Jurkat, Clone E6-1 (cell line): ENCODE data around the gene SMAD3.

ENCODE experiments used
- DNase-seq: peaks from one replicate; pipeline ENCODE4 v3.0.0-alpha.2; 2011; ENCODE audit warnings: low read depth, low spot score
- H3K4me3 ChIP-seq: 2 replicates; pipeline ENCODE4 v1.5.1; 2011; ENCODE audit warnings: mild to moderate bottlenecking, low read length, control low read depth, moderate library complexity

Gene SMAD3

GRCh38 chr15:67054676-67055075 lies 10.7 kb upstream of the SMAD3 start:
- H3K4me3 ChIP-seq = no peak overlapping the region
- no peak for DNase-seq

DNA sequence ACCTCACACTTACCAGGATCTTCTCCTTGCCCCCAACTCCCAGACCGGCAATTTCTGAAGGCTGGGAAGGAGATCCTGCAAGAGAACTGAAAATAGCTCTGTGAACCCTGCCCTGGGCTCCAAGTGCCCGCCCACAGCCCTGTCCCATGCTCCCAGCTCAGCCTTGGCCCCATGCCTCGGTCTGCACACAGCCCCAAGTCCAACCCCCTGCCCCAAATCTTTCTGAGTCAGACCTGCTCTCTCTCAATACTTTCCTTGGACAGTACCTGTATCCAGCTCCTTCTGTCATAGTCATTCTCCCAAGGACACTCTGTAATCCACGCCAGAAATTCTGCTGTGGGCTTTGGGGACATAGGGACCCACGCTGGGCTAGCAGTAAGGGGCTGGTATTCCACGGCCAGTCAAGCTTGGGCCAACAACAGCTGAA lies 6.3 kb upstream of the SMAD3 start:
- DNase-seq = no peak
- no peak overlapping the region for H3K4me3 ChIP-seq

GRCh38 chr15:67061811-67062368 lies 3.5 kb upstream of the SMAD3 start:
- DNase-seq = no peak

DNA sequence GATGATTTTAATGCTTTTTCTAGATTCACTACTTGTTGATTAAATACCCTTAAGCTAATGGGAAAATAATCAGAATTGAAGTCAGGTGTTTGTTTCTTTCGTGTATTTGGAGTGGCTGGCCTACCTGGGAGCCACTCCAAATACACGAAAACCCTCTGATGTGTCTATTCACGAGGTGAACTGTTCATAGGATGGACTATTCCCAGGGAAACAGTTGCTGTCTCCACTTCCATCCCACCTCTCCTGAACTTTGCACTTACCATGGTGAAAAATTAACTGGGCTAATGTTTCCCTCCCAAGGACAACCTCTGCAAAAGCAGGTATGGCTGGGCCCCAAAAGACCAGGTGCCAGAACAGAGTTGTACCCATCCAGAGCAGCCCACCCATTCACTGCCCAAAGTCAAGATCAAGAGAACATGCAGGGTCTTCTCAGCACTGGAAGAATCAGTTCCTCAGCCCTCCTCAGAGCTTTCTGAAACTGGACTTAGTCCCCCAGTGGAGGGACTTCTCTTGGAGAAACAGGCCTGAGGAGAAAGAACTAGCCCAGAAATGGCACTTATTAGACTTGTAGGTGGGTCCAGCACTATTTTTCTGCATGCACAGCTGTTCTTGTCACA lies 2.9 kb upstream of the SMAD3 start:
- H3K4me3 ChIP-seq = no peak overlapping the region
- no peak for DNase-seq

More at GRCh38 chr15:67061811-67062368, 3.5 kb upstream of the SMAD3 start:
- no peak overlapping the region for H3K4me3 ChIP-seq

DNA sequence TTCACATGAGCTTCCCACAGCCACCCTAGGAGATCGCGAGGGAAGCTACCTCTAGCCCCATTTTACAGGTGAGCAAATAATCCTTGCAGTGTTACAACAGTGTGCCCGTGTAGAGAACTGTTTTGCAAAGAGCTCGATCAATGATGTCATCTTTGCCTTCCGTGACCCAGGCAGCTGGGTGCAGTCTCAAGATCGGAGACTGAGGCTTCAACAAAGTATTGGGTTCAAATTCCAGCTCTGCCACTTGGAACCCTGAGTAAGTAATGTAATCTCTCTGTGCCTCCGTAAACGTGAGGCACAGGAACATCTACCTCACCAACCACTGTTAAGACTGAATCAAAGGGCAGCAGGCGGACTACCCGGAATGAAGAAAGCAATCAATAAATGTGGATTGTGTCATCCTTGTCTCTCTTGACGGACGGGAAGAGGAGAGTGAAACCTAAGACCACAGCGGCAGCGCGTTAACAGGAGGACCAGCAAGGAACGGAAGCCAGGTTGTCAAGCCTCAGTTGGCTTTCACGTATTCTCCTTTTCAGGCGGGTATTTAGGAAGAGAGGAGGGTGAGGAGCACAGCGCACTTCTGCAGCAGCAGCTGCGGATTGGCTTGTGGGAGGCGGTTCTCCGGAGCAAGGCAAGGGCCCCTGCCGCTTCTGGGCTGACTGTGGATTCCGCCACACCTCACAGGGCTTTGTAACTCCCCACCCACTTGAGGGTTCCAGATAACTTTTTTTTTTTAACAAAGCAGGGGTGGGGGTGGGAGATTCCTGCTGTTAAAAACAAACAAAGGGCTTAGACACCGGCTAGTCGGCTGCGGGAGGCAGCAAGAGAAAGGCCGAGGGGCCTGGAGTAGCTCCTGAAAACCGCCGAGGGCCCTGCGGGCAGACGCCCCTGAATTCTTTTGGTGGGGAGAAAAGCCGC lies 1.5 kb upstream of the SMAD3 start:
- H3K4me3 ChIP-seq = peak overlapping the region; percentile 44
- DNase-seq = peak; percentile 81

DNA sequence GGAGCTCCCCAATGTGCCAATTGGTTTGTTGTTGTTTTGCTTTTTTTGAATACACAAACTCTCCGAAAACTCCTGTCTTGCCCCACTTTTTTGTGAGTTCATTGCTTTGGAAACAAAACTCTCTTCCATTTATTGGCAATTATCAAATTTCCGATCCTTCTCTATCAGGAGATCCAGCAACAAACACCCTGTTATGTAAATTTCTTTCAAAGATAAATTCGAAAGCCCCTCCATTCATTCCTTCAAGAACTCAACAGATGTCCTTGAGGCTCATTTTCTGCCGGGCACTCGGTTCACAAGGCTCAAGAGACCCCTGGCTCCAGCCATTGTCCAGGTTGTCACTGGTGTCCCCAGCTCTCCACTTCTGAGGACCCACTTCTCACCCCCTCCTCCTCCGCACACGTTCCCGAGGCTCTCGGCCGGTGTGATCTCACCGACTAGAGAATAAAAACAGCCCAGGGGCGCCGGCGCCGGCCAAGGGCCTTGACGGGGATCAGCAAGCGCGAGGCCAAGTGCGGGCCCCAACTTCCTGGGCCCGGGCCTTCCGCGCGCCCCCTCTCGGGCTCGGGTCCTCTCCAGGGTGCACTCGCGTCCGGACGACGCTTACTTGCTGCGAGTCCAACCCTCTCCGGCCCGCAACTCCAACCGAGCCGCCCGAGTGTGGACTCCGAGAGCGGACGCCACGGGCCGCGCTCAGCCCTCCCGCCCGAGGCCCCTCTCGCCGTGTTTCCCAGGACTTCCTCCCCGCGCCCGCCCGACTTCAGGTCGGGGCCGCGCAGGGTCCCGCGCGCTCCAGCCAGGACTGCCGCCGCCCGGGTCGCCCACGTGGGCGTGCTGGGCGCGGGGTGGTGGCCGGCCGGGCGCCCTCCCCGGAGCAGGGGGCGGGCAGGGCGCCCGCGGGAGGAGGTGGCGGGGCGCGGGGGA lies 533 bp upstream of the SMAD3 start:
- DNase-seq = no peak
- peak overlapping the region; percentile 63 for H3K4me3 ChIP-seq

DNA sequence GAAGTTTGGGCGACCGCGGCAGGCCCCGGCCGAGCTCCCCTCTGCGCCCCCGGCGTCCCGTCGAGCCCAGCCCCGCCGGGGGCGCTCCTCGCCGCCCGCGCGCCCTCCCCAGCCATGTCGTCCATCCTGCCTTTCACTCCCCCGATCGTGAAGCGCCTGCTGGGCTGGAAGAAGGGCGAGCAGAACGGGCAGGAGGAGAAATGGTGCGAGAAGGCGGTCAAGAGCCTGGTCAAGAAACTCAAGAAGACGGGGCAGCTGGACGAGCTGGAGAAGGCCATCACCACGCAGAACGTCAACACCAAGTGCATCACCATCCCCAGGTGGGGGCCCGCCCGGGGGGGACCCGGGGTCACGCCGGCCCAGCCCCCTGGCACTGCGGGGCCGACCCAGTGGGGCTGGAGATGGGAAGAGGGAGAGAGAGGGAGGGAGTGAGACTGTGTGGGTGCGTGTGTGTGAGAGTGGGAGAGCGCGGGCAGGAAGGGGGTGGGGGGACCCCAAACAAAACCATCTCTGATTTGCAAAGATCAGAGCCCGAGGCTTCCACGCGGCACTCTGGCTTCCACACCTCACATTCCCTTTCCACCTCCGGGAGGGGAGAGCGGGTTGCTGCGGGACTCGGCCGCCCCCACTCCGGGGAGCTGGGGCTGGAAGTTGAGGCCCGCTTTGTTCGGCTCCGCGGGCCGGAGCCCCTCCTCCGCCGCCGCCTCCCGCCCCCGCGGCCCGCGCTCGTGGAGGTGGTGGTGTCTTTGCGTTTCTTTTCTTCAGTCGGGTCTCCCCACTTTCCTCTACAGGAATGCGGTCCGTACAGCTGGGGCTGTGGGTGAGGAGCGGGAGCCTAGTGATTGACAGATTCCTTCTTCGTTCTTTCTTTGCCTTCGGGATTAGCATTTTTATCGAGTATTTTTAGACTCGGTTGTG lies 898 bp downstream of the SMAD3 start:
- peak overlapping the region; percentile 63 for H3K4me3 ChIP-seq
- DNase-seq = no peak

- H3K4me3 ChIP-seq = peak overlapping the region; percentile 63
Measured at GRCh38 chr15:67066959-67067853, 1.8 kb downstream of the SMAD3 start.

DNA sequence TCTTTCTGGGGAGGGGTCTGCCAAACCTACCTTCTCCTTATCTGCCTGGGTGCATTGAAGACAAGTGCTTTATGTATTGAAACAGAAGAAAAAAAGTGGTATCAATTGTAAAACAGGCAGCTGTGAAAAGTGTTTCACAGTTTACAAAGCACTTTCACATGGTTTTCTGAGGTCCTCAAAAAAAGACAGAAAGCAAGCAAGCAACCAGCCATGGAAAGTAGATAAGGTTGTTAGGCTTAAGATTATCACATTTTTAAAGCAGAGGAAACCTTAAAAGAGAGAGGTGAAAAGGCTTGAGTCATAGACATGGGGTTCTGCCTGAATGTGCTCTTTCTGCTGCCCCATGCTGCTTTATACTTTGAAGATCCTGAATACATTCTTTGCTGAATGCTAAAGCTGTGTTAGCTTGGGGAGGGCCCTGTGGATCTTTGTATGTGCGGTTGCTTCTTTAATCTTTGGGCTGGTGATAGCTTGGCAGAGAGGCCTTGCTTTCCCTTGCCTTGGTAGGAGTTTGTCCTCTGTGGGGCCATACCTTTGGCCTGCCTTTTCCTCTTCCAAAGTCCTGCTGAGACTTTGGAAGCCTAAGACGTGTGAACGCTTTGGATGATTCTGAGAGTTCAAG lies 2.6 kb downstream of the SMAD3 start:
- no peak overlapping the region for H3K4me3 ChIP-seq
- peak; percentile 48 for DNase-seq

More at GRCh38 chr15:67066959-67067853, 1.8 kb downstream of the SMAD3 start:
- no peak for DNase-seq

GRCh38 chr15:67068710-67069400 lies 3.5 kb downstream of the SMAD3 start:
- H3K4me3 ChIP-seq = no peak overlapping the region
- peak; percentile 70 for DNase-seq

- DNase-seq = no peak
- no peak overlapping the region for H3K4me3 ChIP-seq
Measured at GRCh38 chr15:67070150-67070549, 4.7 kb downstream of the SMAD3 start.

DNA sequence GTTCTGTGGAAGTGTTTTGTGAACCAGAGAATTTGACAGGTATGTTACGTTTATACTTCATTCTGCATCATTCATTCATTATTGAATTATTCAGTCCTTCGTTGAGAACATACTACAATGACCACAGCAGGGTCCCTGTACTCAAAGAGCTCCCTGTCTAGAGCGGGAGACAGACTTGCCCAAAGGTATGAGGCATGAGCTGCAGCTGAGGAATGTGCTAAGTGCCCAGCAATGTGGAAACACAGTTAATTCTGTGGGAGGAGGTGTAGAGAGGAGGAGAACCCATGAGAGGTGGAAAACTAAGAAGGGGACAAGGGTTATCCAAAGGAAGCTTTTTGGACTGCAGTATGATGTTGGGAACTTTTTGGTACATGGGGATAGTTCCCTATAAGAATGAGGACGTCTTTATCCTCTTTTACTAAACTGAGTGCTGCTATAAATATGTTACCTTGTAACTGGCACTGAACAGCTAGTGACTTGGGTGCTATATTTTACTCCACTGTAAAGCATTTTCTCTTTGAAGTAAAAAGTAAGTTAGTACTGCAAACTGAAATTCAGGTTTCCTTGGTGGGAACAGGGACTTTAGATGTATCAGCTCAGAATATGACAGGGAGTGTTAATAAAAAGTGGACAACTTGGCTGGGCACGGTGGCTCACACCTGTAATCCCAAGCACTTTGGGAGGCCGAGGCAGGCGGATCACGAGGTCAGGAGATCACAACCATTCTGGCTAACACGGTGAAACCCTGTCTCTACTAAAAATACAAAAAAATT lies 5.7 kb downstream of the SMAD3 start:
- no peak overlapping the region for H3K4me3 ChIP-seq
- DNase-seq = no peak

DNA sequence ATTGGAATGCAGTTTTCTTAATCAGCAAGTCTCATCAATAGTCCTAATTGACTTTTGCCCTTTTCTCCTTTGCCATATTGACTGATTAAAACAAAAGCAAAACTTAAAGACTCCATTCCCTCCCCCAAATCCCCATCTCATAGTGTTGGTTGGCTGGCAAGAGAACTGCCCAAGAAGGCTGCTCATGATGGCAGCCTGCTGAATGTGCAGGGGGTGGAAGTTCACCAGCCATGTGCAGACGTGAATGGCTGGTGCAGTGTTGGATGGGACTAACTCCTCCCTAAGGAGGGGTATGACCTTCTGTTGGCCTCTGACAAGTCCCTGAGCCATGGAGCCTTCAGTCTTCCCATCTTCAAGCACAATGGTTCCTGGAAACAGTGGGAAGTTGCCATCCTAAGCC lies 7.0 kb downstream of the SMAD3 start:
- no peak overlapping the region for H3K4me3 ChIP-seq
- no peak for DNase-seq

DNA sequence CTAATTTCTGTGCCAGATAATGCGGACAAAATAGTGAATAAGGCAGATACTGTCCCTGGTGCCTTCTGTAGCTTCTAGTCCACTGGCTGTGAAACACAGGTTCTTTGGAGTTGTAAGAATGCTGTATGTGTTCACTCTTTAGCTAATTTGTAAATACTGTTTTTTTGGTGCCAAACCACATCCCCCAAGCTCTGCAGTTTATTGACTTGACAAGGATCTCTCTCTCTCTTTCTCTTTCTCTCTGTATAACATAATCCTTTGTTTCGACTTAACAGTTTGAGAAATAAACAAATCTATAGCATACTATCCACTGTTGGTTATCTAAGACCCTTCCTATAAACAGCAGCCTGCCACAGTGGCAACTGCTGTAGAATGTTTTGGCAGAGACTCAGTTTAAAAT lies 7.6 kb downstream of the SMAD3 start:
- peak; percentile 57 for DNase-seq
- no peak overlapping the region for H3K4me3 ChIP-seq

GRCh38 chr15:67074886-67075229 lies 9.5 kb downstream of the SMAD3 start:
- no peak overlapping the region for H3K4me3 ChIP-seq
- no peak for DNase-seq
